Ovary (tissue), 3 donors: ENCODE data around the gene POLR3H.

Experiments
- EP300 ChIP-seq: sonication (generic); formaldehyde crosslinking; IDR thresholded peaks from one replicate; pipeline ENCODE4 v1.6.1; 2017; ENCODE audit warnings: antibody characterized with exemption
- POLR2A ChIP-seq: fragments of 450-650 bp; IDR thresholded peaks from one replicate; pipeline ENCODE4 v1.6.1; 2017; ENCODE audit warnings: antibody characterized with exemption, mild to moderate bottlenecking, moderate library complexity
- TF ChIP-seq, protein P1 (sequence below), 3 donors: fragments of 450-650 bp in 2 of 3; fragments of 200-600 bp in 1 of 3; IDR thresholded peaks; one replicate each; pipeline versions ENCODE4 v1.5.1 to v1.8.0; 2016 to 2022; ENCODE audit warnings: antibody characterized with exemption in 3 of 3, mild to moderate bottlenecking in 1 of 3
- donor health status: DM: no; HTN: no; CAD: no.

DNA sequence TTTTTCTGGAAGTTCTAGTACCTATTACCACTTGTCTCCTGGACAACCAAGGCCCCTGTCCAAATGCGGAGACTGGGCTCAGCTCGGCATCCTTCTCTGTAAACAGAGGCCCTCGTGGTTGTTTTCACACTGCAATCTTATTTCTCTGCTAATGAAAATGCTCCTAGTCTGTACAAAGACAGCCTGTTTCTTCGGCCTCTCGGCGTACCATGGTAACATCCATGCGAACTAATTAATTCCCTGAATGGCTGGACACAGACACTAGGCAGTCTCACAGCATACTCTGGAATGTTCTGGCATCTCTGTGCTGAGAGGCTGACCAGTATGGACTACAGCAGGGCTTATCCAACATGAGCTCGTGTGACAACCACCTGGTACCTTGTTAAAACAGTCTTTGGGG is 5.7 kb downstream of the POLR3H start:
- TF ChIP-seq, protein P1, sequence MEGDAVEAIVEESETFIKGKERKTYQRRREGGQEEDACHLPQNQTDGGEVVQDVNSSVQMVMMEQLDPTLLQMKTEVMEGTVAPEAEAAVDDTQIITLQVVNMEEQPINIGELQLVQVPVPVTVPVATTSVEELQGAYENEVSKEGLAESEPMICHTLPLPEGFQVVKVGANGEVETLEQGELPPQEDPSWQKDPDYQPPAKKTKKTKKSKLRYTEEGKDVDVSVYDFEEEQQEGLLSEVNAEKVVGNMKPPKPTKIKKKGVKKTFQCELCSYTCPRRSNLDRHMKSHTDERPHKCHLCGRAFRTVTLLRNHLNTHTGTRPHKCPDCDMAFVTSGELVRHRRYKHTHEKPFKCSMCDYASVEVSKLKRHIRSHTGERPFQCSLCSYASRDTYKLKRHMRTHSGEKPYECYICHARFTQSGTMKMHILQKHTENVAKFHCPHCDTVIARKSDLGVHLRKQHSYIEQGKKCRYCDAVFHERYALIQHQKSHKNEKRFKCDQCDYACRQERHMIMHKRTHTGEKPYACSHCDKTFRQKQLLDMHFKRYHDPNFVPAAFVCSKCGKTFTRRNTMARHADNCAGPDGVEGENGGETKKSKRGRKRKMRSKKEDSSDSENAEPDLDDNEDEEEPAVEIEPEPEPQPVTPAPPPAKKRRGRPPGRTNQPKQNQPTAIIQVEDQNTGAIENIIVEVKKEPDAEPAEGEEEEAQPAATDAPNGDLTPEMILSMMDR (IDR thresholded peaks at IDR 0.05), result no peak
- TF ChIP-seq EP300 (no peak), POLR2A (no peak)
